GM12878 (cell line): ENCODE data around the gene S100A11. TPM values are rescaled to one million over a fixed set of nuclear protein-coding genes. Genes with fewer than 3 reads are reported as not detected.

Source experiments
- ATAC-seq: fragments of 200-7000 bp; cut with Tn5 transposase; 3 replicates; pipeline ENCODE4 v1.9.1; 2020; ENCODE audit warnings: mild to moderate bottlenecking, moderate library complexity
- BruUV-seq: library from RNA; stranded (reverse); fragments of 400-500 nt; replicated peaks from 2 replicates; lab custom pipeline; 2021; lab: Mats Ljungman, UMichigan
- CTCF ChIA-PET: fragments of 300-600 bp; sonication (Branson Sonifier 250); formaldehyde crosslinking; extraction: SDS; loops from one replicate; lab custom pipeline; 2021; ENCODE audit warnings: inconsistent platforms; lab: Yijun Ruan, JAX
- POLR2A ChIA-PET: fragments of 350-600 bp; formaldehyde crosslinking; extraction: SDS; loops from one replicate; lab custom pipeline; 2021; ENCODE audit warnings: inconsistent platforms; lab: Charles Lee
- RAD21 ChIA-PET: fragments of 300-600 bp; sonication (Branson Sonifier 250); formaldehyde crosslinking; loops from one replicate; lab custom pipeline; 2023; ENCODE audit warnings: antibody characterized with exemption; ENCODE audit not compliant: unreplicated experiment; lab: Charles Lee
- SMC1A ChIA-PET: fragments of 300-600 bp; sonication (Branson Sonifier 250); formaldehyde crosslinking; loops from one replicate; lab custom pipeline; 2023; ENCODE audit not compliant: unreplicated experiment, uncharacterized antibody; lab: Charles Lee
- DNase-seq: peaks from one replicate; pipeline ENCODE4 v3.0.0-alpha.2; 2011; ENCODE audit warnings: low read depth, low spot score
- FAIRE-seq: peaks from 3 replicates; lab custom pipeline; 2011; peaks lifted over from hg19 to GRCh38; lab: Jason Lieb, UNC
- H2AFZ ChIP-seq: 2 replicates; pipeline ENCODE4 v1.6.0; 2011; ENCODE audit warnings: low read depth, low read length, control low read depth; ENCODE audit not compliant: control insufficient read depth
- H3K27ac ChIP-seq: 2 replicates; pipeline ENCODE4 v1.5.1; 2011; ENCODE audit warnings: control low read depth; ENCODE audit not compliant: control insufficient read depth, insufficient read depth
- H3K27me3 ChIP-seq, 2 experiments: replicated peaks in 1 of 2; 2 replicates each; pipeline versions ENCODE4 v1.6.0 to v1.6.1; 2011; ENCODE audit warnings: low read length in 1 of 2; ENCODE audit not compliant: control insufficient read depth in 2 of 2, insufficient read depth in 2 of 2
- H3K36me3 ChIP-seq, 2 experiments: 2 replicates each; pipeline ENCODE4 v1.5.1; 2011; ENCODE audit warnings: low read length in 1 of 2; ENCODE audit not compliant: control insufficient read depth in 2 of 2, insufficient read depth in 2 of 2
- H3K4me1 ChIP-seq: 2 replicates; pipeline ENCODE4 v1.6.1; 2011; ENCODE audit warnings: mild to moderate bottlenecking, low read length, moderate library complexity, mixed read lengths; ENCODE audit not compliant: control insufficient read depth, insufficient read depth
- H3K4me2 ChIP-seq: 2 replicates; pipeline ENCODE4 v1.6.0; 2011; ENCODE audit warnings: control low read depth; ENCODE audit not compliant: control insufficient read depth, insufficient read depth
- H3K4me3 ChIP-seq: fragments of 200-600 bp; sonication (generic); 2 replicates; pipeline ENCODE4 v1.5.1; 2016
- H3K79me2 ChIP-seq: 2 replicates; pipeline ENCODE4 v1.6.0; 2011; ENCODE audit warnings: low read length; ENCODE audit not compliant: control insufficient read depth, insufficient read depth
- H3K9ac ChIP-seq: 2 replicates; pipeline ENCODE4 v1.8.0; 2011; ENCODE audit warnings: low read length, control low read depth, mixed read lengths; ENCODE audit not compliant: control insufficient read depth, insufficient read depth
- H3K9me3 ChIP-seq: replicated peaks from 3 replicates; pipeline ENCODE4 v1.5.1; 2011; ENCODE audit warnings: mild to moderate bottlenecking, low read length; ENCODE audit not compliant: control insufficient read depth, insufficient read depth
- H4K20me1 ChIP-seq: 2 replicates; pipeline ENCODE4 v1.6.0; 2011; ENCODE audit not compliant: control insufficient read depth, insufficient read depth
- ETV6 ChIP-seq, 2 experiments: fragments of 450-650 bp in 1 of 2; IDR thresholded peaks in 1 of 2; conservative IDR thresholded peaks in 1 of 2; 2 replicates each; pipeline ENCODE4 v1.6.1; 2014; ENCODE audit warnings: antibody characterized with exemption in 1 of 2, borderline replicate concordance in 1 of 2, low read depth in 1 of 2, mild to moderate bottlenecking in 1 of 2, moderate library complexity in 1 of 2
- PML ChIP-seq: IDR thresholded peaks from 2 replicates; pipeline ENCODE4 v1.6.1; 2012; ENCODE audit warnings: low read length, inconsistent platforms
- WGBS: methylation state at CpG from one replicate; pipeline ENCODE4 v1.1.6; 2016; ENCODE audit warnings: low lambda C conversion rate; ENCODE audit not compliant: insufficient replicate concordance, insufficient coverage; ENCODE audit errors: missing lambda C conversion rate; 5-methylcytosine and 5-hydroxymethylcytosine counted together
- in situ Hi-C: fragments of 300-500 bp; cut with MboI; formaldehyde crosslinking; loops from 9 replicates; pipeline ENCODE4 v1.14.3; 2018; ENCODE audit warnings: mixed read lengths
- intact Hi-C: fragments of 100-400 bp; cut with micrococcal nuclease; formaldehyde crosslinking; loops from one replicate; pipeline ENCODE4 v1.14.2; 2022; ENCODE audit not compliant: unreplicated experiment
- polyA plus RNA-seq, 11 experiments: library from polyadenylated mRNA; depleted of rRNA in 4 of 11; unstranded in 6 of 11; stranded (reverse) in 5 of 11; fragments of >200 nt; fragmentation: Nextera tagmentation in 4 of 11; fragmentation: Illumina TruSeq in 1 of 11; extraction: Ambion mirVana in 4 of 11; extraction: Trizol in 1 of 11; gene quantifications; 1 replicate in 1 of 11; 2 replicates in 10 of 11; pipeline versions ENCODE4 v1.2.1 to v1.2.3, GENCODE V29; 2011 to 2016; ENCODE audit warnings: inconsistent platforms in 2 of 11, missing spikeins in 2 of 11, low read depth in 1 of 11
- total RNA-seq, 4 experiments: library from RNA; depleted of rRNA in 3 of 4; stranded (reverse); fragments of >200 nt in 3 of 4; fragmentation: Illumina TruSeq in 1 of 4; extraction: Trizol in 1 of 4; gene quantifications; 2 replicates each; pipeline versions ENCODE4 v1.2.1 to v1.2.3, GENCODE V29; 2013 to 2021
- TF ChIP-seq, protein P1 (sequence below): fragments of 450-650 bp; IDR thresholded peaks from 2 replicates; pipeline ENCODE4 v1.6.1; 2017; ENCODE audit warnings: mild to moderate bottlenecking, moderate library complexity
- TF ChIP-seq, protein P2 (sequence below): IDR thresholded peaks from 2 replicates; pipeline ENCODE4 v1.6.1; 2012; ENCODE audit warnings: low read depth, low read length, improper control_type of control experiment
- TF ChIP-seq, protein P3 (sequence below): fragments of 450-650 bp; IDR thresholded peaks from 2 replicates; pipeline ENCODE4 v1.6.1; 2017; ENCODE audit warnings: mild to moderate bottlenecking
- TF ChIP-seq, protein P4 (sequence below): fragments of 450-650 bp; IDR thresholded peaks from 2 replicates; pipeline ENCODE4 v1.6.1; 2018; ENCODE audit warnings: borderline replicate concordance, mild to moderate bottlenecking; ENCODE audit not compliant: partially characterized antibody
- TF ChIP-seq, protein P5 (sequence below): IDR thresholded peaks from 2 replicates; pipeline ENCODE4 v1.6.1; 2011; ENCODE audit warnings: low read depth, low read length, improper control_type of control experiment, borderline replicate concordance

Gene S100A11
- total and polyA plus RNA-seq, 10 of the 15 experiments (the other 5 are each of a cell fraction or from before 2014, with no cell fraction given) = 9.0 to 134 (median 62.7) TPM

DNA sequence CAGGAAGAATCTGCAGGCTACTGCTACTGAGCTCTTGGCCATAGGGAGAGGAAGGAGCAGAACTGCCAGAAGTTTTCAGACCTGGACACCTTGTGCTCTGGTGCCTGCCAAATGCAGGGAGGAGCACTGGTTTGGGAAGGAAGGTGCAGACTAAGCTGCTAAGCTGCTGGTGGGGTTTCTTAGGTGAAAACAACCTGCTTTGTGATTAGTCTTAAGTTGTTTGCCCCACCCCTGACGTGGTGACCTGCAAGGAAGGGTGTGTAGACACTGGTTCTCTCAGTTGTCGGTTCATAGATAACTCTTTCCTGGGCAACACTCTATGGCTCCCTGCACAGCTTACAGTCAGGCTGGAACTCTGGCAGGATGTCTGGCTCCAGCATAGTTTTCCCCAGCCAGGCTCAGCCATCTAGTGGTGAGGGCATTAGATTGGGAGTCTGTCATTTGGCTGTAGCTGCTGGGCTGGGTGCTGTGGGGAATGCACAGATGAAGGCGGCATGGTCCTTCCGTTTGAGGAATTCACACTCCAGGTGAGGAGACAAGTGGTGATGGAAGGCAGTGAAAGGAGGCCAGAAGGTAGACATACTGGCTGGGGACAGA, 32.9 kb downstream of the S100A11 start:
- Histone ChIP-seq H2AFZ (no peak overlapping the region), H3K4me3 (no peak overlapping the region), H3K79me2 (no peaks in the 10 kb centered on the region), H4K20me1 (no peaks in the 10 kb centered on the region), H3K9ac (no peak overlapping the region), H3K36me3 (no peaks in the 10 kb centered on the region), H3K4me2 (no peak overlapping the region), H3K27ac (no peak overlapping the region), H3K27me3 (peaks cover 1 to 6% of the 10 kb centered on the region in 2 experiments), H3K4me1 (no peaks in the 10 kb centered on the region), H3K9me3 (no peaks in the 10 kb centered on the region)
- ChIA-PET CTCF (interaction anchor here (0.6 to 8.1 kb wide), 10 partner anchors 10 to 956 kb away, joined by 3 to 122 read pairs (median 6); partner anchors contain the start of genes C1orf56 and THEM4), SMC1A (interaction anchor here (1.1 to 8.3 kb wide), 3 partner anchors 16 to 69 kb away, joined by 3 to 70 read pairs (median 56); no protein-coding TSS in a partner anchor), RAD21 (interaction anchor here (1.5 kb wide), 1 partner anchor 70 kb away, joined by 4 read pairs; no protein-coding TSS in a partner anchor), POLR2A (no interaction called here)
- 35% methylated on average over 4 of the region's 4 CpGs for WGBS
- in situ Hi-C loops = no loop called here
- ATAC-seq (no peak), FAIRE-seq (no peak), DNase-seq (no peak)
- intact Hi-C loops = no loop called here
- no TSS peak for BruUV-seq
- TF ChIP-seq, protein P1, sequence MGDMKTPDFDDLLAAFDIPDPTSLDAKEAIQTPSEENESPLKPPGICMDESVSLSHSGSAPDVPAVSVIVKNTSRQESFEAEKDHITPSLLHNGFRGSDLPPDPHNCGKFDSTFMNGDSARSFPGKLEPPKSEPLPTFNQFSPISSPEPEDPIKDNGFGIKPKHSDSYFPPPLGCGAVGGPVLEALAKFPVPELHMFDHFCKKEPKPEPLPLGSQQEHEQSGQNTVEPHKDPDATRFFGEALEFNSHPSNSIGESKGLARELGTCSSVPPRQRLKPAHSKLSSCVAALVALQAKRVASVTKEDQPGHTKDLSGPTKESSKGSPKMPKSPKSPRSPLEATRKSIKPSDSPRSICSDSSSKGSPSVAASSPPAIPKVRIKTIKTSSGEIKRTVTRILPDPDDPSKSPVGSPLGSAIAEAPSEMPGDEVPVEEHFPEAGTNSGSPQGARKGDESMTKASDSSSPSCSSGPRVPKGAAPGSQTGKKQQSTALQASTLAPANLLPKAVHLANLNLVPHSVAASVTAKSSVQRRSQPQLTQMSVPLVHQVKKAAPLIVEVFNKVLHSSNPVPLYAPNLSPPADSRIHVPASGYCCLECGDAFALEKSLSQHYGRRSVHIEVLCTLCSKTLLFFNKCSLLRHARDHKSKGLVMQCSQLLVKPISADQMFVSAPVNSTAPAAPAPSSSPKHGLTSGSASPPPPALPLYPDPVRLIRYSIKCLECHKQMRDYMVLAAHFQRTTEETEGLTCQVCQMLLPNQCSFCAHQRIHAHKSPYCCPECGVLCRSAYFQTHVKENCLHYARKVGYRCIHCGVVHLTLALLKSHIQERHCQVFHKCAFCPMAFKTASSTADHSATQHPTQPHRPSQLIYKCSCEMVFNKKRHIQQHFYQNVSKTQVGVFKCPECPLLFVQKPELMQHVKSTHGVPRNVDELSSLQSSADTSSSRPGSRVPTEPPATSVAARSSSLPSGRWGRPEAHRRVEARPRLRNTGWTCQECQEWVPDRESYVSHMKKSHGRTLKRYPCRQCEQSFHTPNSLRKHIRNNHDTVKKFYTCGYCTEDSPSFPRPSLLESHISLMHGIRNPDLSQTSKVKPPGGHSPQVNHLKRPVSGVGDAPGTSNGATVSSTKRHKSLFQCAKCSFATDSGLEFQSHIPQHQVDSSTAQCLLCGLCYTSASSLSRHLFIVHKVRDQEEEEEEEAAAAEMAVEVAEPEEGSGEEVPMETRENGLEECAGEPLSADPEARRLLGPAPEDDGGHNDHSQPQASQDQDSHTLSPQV = no peak
- TF ChIP-seq ETV6 (conservative IDR thresholded peaks at IDR 0.05 in 1 of 2, IDR thresholded peaks at IDR 0.05 in 1 of 2; ENCODE audit: borderline replicate concordance in 1 of 2, low read depth in 1 of 2) = no peak
- TF ChIP-seq, protein P2, sequence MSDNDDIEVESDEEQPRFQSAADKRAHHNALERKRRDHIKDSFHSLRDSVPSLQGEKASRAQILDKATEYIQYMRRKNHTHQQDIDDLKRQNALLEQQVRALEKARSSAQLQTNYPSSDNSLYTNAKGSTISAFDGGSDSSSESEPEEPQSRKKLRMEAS = no peak
- no peak for TF ChIP-seq PML
- TF ChIP-seq, protein P3, sequence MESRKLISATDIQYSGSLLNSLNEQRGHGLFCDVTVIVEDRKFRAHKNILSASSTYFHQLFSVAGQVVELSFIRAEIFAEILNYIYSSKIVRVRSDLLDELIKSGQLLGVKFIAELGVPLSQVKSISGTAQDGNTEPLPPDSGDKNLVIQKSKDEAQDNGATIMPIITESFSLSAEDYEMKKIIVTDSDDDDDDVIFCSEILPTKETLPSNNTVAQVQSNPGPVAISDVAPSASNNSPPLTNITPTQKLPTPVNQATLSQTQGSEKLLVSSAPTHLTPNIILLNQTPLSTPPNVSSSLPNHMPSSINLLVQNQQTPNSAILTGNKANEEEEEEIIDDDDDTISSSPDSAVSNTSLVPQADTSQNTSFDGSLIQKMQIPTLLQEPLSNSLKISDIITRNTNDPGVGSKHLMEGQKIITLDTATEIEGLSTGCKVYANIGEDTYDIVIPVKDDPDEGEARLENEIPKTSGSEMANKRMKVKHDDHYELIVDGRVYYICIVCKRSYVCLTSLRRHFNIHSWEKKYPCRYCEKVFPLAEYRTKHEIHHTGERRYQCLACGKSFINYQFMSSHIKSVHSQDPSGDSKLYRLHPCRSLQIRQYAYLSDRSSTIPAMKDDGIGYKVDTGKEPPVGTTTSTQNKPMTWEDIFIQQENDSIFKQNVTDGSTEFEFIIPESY = no peak
- TF ChIP-seq, protein P4, sequence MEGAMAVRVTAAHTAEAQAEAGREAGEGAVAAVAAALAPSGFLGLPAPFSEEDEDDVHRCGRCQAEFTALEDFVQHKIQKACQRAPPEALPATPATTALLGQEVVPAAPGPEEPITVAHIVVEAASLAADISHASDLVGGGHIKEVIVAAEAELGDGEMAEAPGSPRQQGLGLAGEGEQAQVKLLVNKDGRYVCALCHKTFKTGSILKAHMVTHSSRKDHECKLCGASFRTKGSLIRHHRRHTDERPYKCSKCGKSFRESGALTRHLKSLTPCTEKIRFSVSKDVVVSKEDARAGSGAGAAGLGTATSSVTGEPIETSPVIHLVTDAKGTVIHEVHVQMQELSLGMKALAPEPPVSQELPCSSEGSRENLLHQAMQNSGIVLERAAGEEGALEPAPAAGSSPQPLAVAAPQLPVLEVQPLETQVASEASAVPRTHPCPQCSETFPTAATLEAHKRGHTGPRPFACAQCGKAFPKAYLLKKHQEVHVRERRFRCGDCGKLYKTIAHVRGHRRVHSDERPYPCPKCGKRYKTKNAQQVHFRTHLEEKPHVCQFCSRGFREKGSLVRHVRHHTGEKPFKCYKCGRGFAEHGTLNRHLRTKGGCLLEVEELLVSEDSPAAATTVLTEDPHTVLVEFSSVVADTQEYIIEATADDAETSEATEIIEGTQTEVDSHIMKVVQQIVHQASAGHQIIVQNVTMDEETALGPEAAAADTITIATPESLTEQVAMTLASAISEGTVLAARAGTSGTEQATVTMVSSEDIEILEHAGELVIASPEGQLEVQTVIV = no peak
- TF ChIP-seq, protein P5, sequence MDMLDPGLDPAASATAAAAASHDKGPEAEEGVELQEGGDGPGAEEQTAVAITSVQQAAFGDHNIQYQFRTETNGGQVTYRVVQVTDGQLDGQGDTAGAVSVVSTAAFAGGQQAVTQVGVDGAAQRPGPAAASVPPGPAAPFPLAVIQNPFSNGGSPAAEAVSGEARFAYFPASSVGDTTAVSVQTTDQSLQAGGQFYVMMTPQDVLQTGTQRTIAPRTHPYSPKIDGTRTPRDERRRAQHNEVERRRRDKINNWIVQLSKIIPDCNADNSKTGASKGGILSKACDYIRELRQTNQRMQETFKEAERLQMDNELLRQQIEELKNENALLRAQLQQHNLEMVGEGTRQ = no peak
